GM18502 (cell line): ENCODE data around the gene HDAC9.
"Not testable (repeated sequence)": the region's sequence is repeated elsewhere in the genome, so short reads cannot be mapped to it uniquely, and the experiment has no call there.

Source experiments
- ATAC-seq: cut with Tn5 transposase; IDR thresholded peaks from one replicate; pipeline ENCODE4 v1.9.1; 2021; ENCODE audit warnings: mild to moderate bottlenecking; ENCODE audit not compliant: unreplicated experiment, poor library complexity

HDAC9 gene

DNA sequence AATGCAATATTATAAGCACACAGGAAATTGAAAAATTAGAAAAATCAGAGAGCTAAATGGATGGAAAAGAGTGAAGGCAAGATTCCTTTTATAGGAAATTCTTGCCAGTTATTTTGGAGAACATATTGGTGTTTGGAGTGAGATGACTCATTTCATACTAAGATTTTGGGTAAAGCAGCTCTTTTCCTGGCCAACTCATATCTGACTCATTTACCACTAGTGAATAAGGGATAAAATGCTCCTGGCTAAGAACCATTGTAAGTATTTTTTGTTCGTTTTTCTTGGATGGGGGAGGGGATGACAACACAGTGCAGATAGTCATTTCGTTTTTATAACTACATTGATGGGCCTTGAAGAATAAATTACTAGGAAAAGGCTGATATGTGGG is 482.6 kb downstream of the HDAC9 start:
- ATAC-seq: no peak

DNA sequence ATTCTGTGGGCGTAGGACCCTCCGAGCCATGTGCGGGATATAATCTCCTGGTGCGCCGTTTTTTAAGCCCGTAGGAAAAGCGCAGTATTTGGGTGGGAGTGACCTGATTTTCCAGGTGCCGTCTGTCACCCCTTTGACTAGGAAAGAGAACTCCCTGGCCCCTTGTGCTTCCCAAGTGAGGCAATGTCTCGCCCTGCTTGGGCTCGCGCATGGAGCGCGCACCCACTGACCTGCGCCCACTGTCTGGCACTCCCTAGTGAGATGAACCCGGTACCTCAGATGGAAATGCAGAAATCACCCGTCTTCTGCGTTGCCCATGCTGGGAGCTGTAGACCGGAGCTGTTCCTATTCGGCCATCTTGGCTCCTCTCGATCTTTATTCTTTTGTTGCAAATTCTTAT is 495.2 kb downstream of the HDAC9 start:
- not testable (repeated sequence) for ATAC-seq

DNA sequence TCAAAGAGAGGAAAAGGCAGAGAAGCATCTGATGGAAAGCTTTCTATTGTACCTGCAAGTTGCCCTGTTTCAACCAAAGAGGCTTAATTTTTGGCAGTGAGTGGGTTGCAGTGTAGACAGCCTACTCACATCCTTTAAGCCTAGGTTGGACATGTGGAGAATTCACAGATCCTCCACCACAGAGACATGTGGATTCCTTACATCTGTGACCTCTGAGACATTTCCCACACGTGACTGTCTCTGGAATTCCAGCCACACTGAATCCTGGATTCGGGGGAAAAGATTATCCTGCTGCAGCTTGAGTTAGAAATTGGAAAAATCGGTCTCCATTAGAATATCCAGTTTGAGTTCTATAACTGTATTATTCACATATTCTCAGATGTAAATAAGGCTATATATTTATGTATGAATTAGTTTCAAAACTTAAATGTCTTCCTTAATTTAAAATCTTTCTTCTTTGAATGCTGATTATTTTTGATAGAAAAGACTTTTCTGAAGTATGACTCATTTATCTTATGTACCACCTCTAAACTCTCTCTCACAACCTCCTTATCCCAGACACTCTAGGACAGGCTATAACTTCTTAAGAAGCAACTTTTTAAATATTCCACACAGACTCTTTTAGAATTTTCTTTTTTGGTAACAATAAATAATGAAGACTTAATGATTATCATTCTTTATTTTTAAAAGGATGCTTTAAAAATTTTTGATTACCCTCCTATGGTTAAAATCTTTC is 498.6 kb downstream of the HDAC9 start:
- no peak for ATAC-seq

DNA sequence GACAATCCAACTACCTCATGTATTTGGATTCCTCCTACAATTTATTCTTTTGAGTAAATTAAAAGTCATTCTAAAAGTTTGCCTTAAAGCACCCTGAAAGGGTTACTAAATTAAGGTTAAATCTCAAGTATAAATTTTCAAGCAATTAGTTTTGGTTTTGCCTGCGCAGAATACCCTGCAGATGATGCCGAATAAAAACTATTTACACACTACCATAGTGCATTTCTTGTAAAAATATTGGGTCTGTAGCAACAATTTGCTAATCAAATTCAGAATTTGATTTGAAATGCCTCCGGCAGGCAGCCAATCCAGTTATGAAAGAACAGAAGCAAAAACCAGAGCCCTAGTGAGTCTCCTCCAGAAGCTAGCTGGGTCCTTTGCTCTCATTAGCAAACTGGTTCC is 499.7 kb downstream of the HDAC9 start:
- no peak for ATAC-seq

DNA sequence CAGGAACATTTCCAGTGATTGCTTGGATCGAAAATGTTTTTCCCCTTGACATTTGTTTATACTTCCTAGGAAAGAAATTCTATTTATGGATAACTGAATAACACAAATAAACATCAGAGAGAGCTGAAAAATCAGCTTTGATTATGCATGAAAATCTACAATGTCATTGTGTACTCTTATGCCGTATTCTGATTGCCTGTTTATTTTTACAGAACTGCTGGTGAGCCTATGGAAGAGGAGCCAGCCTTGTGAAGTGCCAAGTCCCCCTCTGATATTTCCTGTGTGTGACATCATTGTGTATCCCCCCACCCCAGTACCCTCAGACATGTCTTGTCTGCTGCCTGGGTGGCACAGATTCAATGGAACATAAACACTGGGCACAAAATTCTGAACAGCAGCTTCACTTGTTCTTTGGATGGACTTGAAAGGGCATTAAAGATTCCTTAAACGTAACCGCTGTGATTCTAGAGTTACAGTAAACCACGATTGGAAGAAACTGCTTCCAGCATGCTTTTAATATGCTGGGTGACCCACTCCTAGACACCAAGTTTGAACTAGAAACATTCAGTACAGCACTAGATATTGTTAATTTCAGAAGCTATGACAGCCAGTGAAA is 500.4 kb downstream of the HDAC9 start:
- no peak for ATAC-seq

DNA sequence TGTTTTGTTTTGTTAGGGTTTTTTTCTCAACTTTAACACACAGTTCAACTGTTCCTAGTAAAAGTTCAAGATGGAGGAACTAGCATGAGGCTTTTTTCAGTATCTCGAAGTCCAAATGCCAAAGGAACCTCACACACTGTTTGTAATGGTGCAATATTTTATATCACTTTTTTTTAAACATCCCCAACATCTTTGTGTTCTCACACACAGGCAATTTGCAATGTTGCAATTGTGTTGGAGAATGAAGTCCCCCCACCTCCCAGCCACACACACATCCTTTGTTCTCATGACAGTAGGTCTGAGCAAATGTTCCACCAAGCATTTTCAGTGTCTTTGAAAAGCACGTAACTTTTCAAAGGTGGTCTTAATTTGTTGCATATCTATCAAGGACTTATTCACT is 501.0 kb downstream of the HDAC9 start:
- ATAC-seq: no peak

DNA sequence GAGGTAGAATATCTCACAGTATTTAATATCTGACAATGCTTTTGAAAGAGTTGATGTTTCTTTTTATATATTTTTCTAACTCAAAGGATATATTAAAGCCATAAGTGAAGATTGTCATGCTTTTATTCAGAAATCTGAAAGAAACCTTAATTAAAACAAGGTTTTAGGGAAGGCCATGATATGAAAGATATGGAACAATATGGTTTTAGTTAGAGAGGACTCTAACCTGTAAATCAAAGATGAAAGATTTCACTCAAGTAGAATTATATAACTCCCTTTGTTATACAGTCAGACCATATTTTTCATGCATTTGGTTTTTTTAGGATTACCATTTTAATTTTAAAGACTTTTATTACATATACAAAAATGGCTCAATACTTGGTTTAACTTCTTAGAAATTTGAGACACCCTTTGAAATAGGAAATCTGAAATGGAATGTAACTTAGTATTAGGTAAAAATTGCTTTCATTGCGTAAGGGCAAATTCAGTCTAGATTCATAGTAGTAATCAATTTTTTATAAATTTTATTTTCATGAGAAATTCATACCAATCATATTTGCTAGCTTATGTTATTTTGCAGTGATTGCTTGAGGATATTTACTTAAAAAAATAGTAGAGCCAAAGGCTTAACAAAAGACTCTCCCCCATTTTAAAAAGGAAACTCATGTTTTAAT is 502.1 kb downstream of the HDAC9 start:
- ATAC-seq: no peak

DNA sequence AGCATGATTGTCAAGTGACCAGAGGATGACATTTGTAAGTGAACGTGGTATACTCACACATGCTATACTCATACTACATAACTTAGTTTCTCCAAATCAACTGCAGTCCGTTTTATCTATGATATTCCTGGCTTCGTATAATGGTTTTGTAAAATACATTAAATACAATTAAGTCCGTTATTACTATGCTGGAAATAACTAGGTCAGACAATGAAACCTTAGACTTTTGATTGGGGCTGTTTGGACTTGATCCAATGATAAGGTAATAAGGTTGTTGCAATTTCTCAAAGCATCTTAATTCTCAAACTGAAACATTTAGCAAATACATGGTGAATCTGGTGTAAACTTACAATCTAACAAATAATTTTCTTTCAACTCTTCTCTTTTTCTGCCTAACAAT is 504.9 kb downstream of the HDAC9 start:
- no peak for ATAC-seq

DNA sequence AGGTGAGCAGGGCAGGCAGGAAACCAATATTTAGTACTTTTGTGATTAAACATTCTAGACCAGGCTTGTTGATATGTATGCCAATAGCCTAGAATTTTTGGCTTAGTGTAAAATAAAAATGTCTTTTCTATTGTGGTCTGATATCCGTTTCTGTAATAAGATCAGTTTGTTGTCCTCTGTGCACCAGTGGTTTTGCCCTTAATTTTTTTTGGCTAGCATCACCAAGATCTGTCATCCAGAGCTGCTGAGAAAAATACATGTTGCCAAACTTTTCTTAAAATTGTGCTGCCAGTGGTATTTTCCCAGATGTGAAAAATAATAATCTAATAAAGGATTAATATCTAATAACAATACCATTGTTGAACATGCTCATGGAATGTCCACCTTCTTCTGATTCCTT is 506.3 kb downstream of the HDAC9 start:
- ATAC-seq: no peak

DNA sequence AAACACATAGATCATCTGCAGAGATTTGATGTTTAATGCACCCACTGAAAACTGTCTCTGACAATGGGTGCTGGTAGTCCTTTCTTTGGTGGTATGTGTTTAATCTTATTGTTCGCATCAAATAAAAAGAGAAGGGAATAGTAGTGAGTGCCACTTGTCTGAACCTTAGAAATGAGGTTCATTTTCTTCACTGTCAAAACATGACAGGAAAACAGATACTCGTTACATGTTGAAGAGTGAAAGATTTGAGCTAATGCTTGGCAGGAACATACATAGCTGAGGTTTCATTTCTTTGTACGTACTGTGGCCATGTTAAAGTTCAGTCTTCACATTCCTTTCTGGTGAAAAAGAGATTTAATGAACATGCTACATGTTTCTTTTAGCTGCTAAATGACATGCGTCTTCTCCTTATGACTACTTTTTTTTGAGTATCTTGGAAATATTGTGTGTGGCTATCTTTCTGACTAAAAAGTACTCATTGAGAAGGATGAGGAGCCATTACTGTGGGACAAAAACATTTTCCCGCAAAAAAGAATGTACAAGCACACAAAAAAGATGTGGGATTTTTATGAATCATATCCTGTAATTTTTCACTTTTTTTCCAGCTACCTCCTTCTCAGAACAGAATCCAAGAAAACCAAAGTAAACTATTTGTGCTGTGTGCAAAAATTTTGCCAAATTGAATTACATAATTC is 513.8 kb downstream of the HDAC9 start:
- no peak for ATAC-seq

DNA sequence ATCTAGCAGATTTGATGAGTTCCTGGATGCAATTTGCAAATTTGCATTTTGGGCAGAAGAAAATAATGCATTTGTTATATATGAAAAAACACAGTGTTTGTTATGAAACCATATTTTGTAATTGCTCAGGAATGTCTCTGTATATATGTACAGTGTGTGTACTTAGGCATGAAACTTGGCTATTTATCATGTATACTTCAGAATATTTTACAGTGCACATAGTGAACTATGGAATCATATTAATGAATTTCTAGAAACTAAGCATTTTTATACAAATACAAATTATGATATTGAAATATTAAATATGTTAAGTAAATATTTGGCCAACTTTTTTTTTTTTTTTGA is 514.4 kb downstream of the HDAC9 start:
- no peak for ATAC-seq

DNA sequence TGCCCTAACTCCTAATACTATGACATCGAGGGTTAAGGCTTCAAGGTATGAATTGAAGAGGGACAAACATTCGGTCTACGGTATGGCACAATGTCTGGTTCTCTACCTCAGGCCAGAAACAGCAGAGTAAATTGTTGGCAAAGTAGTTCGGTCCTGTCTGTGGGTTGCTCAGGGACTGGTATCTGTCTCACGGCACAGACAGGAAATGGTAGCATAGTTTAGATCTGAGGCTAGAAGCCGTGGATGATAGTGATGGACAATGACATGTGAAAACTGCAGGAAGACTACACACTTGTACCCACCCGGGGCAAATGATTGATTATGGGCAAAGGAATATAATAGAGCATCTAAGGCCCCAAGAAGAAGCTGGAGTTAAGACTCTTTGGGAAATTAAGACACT is 515.7 kb downstream of the HDAC9 start:
- no peak for ATAC-seq

DNA sequence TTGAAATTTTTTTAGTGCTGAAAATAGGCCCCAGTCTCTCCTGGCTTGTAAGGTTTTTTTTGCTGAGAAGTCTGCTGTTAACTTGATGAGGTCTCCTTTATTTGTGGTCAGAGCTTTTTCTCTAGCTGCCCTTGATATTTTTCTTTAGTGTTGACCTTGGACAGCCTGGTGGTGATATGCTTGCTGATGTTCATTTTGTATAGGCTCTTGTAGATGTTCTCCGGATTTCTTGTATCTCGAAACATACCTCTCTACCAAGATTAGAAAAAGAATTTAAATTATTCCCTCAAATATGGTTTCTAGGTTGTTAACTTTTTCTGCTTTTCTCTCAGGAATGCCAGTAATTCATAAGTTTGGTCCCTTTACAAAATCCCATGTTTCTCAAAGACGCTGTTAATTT is 519.5 kb downstream of the HDAC9 start:
- no peak for ATAC-seq

DNA sequence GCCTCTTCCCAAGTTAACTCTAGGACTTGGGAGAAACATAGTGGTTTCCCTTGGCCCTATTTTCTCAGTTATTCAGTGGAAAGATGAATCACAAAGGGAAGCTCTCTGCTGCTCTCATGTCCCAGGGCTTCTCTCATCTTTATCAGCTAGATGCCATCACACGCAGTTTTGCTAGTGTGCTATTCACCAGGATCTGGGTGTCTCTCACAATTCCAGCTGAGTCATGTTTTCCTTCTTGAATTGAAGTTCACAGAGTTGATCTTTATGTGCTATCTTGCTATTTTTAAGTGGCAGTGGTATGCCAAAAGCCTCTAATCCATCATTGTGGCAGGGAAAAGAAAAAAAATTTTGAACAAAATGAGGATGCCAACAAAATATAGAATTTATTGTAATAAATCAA is 520.6 kb downstream of the HDAC9 start:
- ATAC-seq: no peak

DNA sequence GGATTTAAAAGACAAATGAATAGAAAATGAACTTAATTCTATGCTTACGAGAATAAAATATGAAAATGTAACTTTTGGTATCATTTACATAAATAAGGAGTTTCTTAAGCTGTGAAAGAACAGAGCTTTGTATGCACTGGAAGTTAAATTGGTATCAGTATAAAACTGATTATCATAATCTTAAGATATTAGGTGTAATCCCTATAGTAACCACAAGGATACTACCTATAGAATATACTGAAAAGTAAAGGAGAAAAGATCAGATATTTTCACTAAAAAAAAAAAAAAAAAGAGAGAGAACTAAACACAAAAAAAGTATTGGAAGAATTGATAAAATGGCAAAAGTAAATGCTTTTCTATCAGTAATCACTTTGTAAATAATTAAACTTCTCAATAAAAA is 521.8 kb downstream of the HDAC9 start:
- no peak for ATAC-seq

DNA sequence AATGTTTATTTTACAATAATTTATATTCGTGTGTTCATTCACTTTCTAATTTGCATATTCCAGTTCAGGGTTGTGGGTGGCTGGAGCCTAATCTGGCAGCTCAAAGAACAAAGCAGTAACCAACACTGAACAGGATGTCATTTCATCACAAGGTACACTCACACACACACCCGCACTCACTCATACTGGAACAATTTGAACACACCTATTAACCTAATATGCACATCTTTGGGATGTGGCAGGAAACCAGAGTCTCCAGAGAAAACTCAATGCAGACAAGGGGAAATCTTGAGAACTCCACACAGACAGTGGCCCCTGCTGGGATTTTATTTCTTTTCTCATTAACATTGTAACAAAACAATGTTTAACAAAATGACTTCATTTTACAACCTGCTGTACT is 524.5 kb downstream of the HDAC9 start:
- ATAC-seq: no peak

DNA sequence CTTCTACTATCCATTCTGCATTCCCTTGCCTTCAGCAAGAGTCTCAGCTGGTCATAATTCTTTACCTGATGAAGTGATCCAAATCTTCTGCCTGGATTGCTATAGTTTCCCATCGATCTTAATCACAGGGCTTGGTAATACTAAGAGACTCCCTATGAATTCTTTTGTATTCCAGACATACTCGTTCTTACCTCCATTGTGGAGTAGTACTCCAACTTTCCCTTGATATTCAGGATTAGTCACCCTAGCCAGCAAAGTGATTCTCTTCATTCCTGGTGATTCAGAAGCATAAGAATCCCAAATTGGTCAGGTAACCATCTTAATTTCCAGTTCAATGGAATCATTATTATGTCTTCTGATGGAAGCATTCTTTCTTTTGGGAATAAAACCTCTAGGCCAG is 525.2 kb downstream of the HDAC9 start:
- ATAC-seq: no peak

DNA sequence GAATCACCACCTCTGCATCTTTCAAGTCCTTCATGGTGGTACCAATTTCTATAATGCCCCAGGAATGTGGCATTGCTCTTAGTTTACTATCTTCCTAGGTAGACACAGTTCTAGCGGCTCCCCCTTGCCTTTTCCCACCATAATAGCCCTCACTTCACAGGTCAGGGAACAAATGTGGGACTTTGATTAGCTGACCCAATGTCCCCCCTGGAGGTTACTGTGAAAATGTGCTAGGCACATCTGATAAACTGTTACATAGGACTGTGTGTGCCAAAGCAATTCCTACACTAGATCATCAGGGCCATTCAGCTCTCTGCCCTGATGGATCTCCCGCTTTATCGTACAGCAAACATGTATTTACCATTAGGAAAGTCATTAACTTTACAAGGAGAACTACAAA is 527.9 kb downstream of the HDAC9 start:
- no peak for ATAC-seq

DNA sequence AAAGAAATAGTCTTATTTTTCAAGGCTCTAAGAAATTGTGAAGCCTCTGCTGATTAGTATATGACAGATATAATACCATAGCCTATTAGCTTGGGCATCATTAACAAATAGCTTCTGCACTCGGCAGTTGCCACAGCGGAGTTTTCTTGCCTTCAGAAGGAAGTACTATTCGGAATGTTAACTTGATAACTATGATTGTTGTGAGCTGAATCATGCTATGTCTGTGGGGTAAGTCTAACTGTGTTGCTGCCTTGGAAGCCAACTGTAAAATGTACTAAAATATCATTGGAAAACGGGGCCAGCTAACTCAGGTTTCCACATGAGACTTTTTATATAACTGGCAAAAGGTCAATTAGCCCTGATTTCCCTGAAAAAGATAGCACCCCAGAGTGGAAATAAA is 528.7 kb downstream of the HDAC9 start:
- no peak for ATAC-seq

DNA sequence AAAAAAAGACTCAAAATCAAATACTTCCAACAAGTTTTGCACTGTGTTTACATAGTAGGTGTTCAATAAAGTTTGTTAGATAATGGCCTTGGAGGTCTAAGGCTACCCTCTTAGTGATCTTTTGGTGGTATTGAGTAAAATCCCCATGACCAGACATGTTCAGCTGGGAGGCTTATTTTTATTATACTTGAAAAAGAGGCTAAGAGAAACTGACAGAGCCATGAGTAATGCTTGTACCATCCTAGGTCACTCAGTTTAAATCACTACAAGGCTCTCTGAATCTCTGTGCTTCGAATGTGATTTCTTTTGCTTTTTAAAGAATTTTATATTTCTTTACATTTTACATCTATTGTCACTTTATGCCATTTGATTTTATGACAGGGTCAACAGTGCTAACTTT is 531.3 kb downstream of the HDAC9 start:
- no peak for ATAC-seq

DNA sequence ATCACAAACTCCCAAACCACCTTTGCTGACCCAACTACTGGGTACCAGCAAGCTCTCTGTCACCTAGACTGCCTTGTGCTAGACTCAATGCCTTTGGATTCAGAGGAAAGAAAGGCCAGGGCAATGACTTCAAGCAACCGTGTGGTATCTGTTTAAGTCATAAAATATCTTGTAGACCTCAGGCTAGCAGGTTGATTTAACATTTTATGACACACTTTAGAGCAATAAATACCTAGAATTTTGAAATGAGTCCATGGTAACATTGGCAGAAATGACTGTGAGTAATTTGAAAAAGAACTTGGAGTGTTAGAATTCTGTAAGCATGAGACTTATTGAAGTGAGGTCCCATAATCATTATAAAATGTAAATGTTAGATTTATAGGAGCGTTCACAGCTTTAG is 534.7 kb downstream of the HDAC9 start:
- no peak for ATAC-seq
